GM19193 (cell line): Measurements from ENCODE around the gene P2RY14.

ENCODE experiments used
- POLR2A ChIP-seq: IDR thresholded peaks from 4 replicates; pipeline ENCODE4 v1.6.1; 2011; ENCODE audit not compliant: insufficient read depth, insufficient read length; ENCODE audit errors: extremely low read depth

The P2RY14 gene

DNA sequence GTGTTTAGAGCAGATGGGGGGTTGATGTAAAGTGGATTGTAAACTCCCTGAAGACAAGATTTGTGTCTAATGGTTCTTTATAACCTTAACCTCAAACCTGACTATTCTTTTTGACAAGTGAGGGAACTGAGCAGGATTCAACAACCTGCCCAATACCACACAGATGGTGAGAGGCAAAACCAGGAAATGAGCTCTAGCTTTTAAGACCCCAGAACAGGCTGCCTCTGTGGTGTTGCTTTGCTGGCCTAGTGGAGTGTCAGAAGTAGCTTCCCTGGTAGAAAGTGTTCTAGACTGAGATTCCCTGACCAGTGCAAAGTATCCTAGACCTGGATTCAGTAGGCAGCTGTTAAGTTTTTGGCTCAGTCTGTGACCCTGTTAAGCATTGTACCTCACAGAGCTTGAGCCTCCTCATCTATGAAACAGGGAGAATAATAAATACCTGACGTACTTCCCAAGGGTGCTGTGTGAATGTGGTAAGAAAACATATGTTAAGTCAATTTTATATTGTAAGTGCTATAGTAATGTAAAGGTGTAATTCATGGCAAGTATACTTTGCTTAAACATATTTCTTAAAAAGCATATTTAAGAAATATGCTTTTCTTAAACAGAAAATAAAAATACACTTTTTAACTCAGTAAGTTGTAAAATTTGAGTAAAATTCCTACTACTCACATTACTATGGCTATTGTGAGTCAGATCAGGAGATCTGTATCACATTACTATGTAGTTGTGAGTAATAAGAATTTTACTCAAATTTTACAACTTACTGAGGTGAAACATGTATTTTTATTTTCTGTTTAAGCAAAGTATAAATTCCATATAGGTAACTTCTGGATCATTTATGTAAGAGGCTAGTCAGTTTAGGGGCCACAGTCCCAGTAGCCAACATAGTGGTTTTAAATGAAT is 29.5 kb upstream of the P2RY14 start:
- no peak for TF ChIP-seq POLR2A

DNA sequence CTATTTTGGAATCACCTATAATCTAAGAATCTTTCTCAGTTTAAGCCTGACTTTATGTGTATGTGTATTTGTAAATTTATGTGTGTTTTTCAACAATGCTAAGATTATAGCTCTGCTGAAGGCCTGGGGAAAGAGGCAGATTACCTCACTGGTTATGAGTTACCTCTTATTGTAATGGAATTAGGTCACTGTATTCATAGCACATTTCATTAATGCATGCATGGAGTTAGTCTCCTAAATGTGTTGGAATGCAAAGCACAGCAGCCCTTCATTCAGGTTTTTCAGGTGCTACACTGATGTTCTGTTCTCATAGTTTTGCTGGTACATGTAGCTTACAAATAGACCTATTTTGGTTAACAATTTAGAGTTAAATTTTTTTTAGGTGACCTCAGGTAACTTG is 28.8 kb upstream of the P2RY14 start:
- no peak for TF ChIP-seq POLR2A

DNA sequence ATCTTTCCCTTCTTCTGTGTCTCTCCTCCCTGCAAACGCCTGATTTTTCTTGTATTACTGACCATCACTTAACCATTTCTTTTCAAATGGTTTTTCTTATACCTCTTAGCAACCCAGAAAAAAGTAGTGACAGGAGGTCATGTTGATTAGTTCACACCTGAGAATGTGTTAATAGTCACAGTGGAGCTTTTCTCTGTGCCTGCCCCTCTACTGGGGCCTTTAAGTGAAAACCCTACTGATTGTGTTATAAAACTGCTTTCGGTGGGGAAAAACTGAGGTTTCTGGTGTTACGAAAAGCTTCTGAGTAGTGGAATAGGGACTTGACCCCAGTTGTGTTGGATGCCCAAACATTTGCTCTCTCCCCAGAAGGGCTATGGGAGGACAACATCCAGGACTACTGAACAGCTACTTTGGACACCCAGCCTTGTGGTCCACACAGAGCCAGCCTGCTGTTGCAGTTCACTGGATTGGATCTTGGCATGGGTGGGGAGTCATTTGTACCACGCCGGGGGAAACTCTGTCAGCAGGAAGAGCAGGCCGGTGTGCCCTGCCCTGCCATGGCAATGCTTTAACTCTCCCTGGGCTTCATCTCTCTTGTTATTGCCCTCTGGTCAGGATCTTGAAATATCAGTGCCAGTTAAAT is 27.9 kb upstream of the P2RY14 start:
- no peak for TF ChIP-seq POLR2A

DNA sequence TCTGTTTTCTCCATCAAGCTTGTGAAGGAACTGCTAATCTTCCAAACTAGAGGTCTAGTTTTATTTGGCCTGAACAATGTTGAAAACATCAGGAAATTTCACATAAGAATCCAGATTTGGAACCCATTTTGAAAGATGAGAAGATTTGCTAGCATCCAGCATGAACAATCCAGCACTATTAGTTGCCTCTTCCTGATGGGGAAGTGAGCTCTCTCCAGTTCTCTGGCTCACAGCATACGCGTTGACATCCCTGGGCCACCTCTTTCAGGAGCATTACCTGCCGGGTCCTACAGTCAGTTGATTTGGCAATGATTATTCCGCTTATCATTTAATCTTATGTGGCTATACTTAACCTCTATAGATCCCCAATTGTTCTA is 27.4 kb upstream of the P2RY14 start:
- TF ChIP-seq POLR2A = no peak

DNA sequence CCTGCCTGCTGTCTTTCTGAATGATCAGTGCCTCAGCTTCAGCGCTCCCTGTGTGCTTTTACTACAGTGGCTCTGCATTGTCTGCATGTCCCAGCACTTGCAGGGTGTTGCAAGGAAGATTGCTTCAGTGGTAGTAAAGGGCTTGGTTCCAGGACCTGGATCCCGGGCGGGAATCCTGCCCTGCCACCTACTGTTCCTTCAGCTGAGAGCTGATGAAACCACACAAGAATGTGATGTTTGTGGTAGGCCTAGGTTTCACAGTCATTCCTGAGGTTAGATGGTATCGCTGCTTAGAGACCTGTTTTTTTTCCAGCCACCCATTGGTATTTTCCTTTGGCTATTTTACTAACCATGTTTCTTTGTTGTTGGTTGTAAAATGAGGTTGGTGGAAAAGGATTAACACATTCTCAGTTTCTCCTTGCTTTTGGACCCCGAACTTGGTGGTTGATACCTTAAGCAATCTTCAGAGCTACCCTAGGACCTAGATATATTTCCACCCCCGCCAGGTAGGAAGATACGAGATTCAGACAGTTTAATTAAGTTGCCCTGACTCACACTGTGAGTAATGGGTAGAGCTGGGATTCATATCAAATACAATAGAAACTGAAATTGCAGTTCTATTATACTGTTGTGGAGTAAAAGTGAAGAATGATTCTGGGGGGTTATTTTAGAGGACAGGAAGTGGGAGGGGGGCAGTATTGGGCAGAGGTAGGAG is 26.9 kb upstream of the P2RY14 start:
- no peak for TF ChIP-seq POLR2A

DNA sequence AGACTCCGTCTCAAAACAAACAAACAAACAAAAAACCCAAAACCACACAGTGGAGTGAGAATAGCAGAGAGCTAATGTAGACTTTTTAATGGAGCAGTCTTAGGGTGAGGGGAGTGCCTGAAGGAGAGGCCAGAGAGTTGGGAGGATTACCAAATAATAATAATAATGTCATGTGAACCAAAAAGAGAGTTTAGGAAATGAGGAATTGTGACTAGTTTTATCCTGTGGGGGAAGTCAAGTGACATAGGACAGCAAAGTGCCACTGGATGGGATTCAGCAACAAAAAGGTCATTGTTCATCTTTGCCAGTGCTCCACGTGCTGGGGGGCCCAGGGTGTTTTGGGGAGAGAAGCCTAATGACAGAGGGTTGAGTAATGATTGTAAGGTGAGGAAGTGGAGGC is 25.4 kb upstream of the P2RY14 start:
- TF ChIP-seq POLR2A = no peak

DNA sequence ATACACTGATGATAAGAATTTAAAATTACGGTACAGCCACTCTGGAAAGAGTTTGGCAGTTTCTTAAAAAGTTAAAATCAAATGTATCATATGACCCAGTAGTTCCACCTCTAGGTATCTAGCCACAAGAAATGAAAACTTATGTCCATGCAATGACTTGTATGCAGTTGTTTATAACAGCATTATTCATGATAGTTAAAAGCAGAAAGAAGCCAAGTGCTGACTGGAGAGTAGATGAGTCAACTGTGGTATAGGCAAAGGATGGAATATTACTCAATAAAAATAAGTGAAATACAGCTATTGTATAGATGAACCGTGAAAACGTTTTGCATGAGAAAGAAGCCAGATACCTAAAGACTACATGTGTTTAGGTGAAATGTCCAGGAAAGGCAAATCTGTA is 23.4 kb upstream of the P2RY14 start:
- TF ChIP-seq POLR2A = no peak

DNA sequence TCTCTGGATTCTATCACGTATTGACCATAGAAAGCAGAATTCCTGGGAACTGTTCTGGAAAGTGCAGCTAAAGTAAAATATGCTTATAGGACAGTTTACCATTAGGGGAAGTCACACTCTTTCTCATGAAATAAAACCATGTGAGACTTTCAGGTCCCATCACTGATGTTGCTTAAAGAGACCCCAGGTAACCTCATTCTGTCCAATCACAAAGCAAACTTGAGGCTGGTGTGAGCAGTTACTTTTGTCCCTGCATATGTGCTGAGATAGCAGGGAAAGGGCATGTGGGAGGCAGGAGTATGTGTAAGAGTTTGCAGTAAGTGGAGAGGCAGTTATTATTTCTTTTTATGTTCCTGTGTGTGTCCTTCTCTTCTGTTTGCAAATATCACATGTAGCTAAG is 22.2 kb upstream of the P2RY14 start:
- TF ChIP-seq POLR2A = no peak

DNA sequence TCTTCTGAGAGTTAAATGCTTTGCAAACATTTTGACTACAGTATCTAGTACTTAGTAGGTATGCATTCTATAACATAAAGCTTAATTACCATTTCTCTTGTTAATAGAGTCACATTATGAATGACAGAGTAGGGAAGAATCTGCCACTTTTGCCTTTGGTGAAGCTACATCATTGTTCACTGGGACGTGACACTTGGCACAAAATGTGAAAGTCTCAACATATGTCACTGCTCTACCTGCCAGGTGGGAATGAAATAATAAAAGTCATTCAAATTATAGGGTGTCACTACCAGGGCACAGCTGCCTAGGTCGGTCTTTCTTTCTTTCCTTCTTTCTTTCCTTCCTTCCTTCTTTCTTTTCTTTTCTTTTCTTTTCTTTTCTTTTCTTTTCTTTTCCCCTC is 20.7 kb upstream of the P2RY14 start:
- no peak for TF ChIP-seq POLR2A

DNA sequence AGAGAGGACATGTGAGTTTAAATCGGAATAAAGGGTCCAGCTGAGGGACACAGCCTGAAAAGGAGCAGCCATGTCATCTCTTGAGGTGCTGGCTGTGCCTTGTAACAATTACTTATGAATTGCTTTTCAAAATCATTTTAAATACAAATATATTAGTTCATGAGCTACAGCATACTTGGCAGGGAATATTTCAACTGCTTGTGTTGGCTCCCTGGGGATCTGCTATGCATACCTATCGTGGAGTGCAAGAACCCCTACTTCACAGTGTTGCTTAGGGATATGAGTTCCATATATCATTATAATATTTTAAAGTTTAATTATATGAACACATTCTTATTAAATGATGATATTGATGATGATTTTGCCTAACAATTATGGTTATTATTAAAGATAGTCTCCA is 19.1 kb upstream of the P2RY14 start:
- TF ChIP-seq POLR2A = no peak

DNA sequence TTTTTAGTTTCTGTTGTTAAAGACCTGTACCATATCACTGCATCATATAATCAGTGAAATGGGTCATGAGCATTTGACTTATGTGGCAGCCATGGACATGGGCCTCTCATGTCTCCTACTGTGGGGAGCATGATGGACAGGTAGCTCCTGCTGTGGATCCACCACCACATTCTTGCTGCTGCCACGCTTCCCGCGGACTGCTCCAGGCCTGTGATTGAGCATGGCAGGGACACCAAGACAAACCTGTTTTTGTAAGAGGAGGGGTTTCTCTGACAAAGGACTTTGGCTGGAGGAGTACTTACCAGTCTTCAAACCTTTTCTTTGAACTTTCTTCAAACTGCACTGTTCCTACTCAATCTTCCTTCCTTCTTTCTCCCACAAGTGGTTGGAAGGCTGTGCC is 17.9 kb upstream of the P2RY14 start:
- TF ChIP-seq POLR2A = no peak

DNA sequence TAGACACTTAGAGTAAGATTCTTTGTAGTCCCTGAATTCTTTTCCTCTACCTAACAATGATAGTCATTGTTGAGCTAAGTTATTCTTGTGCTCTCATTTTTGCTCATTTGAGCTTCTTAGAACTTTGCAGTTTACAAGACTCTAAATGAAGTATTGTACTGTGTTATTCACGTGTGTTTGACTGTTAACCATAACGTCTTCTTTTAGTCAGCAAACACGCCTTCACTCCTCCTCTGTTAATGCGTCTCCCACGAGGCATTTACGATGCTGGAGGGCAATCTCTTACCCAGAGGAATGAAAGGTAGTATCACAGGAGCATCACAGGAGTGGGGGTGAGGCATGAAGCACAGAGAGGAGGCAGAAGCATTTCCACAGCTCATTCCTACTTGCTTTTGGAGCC is 14.8 kb upstream of the P2RY14 start:
- TF ChIP-seq POLR2A = no peak

DNA sequence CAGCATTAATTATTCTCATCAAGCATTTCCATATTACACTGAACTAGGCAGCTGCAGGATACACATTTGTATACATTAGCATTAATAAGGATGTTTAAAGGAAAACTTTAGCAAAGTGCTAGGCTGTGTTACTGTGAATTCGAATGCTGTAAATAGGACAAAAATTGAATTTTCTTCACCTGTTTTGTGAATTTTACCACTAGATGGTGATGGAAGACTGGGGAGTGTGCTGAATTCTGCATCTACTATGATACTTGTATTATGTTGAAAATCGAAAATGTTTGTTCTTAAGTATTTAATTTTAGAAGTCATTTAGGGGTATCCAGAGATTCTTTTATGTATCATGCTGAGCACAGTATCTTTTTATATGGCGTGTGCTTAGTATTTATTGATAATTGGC is 12.3 kb upstream of the P2RY14 start:
- TF ChIP-seq POLR2A = no peak

DNA sequence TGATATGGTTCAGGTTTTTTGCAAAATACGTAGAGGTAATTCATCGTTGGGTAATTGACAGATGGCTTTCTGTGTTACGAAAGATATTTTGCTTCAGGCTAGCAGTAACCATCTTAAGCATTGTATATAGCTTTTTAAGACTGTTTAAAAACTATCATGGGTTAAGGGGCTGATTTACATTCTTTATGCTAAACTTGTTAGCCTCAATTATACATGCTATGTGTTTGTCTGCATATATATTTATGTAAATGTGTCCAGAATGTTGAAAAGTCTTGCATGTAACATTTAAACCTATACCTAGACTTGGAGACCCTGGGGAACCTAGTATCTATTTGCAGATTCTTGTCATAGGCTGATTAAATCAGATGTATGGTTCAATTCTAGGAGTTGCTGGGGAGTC is 11.1 kb upstream of the P2RY14 start:
- TF ChIP-seq POLR2A = no peak

DNA sequence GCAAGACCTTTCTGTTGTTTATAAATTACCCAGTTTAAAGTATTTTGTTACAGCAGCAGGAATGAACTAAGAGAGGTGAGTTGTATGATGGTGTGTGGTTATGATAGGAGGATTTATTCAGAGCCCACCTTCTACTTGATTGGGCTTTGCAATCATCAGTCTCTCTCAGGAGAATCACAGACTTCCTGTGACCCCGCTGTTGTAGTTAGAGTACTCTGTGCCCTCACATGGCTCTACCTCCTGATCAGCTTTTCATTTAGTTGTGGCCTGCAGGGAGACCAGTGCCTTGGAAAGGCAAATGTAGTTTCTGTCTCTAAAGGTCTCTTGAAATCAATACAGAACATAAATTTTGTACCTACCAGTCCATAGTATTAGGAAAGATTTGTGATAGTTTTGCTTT is 7.6 kb upstream of the P2RY14 start:
- TF ChIP-seq POLR2A = no peak
